ENCODE measurements around the gene LMO1.

Gene LMO1

DNA sequence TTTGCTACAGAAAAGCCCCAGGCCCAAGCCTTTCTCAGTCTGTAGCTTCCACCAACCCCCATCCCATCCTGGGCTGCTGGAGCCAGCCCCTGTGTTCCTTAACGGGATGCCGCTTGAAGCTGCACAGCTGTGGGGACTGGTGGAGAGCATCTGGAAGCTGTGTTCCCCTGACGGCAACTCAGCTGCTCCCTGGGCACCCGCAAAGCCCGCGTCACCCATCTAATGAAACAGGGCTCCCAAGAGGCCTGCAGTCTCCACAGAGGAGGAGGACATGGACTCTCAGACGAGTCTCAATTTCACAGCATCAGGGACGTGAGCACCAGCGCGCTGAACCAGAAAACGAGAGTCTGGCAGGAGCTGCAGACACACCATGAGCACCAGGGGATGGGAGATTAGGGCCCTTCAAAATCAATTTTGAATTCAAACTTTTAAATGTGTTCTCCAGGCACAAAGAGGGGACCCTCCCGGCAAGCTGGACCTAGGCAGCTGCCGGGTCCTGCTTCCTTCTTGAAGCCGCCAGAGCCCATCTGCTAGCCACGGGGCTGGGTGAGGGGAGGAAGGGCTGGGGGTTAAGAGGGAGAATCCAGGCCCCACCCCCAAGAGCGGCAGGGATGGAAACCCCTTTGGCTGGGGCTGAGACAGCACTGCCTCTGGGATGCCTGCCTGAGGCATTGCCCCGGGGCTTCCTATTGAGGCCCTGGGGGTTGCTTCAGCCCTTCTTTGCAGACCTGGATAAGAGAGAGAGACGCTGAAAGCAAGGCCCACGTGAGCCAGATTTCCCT lies 21.0 kb downstream of the LMO1 start:
- no peak for DNase-seq

DNA sequence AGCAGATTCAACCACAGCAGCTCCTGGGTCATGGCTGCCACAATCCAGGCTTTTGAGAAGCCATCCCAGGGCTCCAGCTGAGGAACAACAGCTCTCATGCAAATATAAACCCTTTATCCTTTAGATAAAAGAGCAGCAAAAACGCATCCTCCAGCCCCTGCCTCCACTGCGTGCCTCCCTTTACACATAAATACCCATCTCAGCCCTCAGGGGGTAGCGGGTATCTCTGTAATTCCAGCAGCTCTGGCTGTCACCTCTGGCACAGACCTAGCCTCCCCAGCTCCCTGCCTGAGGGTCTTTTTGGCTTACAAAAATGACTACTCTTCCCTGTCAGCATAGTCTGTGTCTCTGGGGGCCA lies 21.6 kb downstream of the LMO1 start:
- DNase-seq = no peak

DNA sequence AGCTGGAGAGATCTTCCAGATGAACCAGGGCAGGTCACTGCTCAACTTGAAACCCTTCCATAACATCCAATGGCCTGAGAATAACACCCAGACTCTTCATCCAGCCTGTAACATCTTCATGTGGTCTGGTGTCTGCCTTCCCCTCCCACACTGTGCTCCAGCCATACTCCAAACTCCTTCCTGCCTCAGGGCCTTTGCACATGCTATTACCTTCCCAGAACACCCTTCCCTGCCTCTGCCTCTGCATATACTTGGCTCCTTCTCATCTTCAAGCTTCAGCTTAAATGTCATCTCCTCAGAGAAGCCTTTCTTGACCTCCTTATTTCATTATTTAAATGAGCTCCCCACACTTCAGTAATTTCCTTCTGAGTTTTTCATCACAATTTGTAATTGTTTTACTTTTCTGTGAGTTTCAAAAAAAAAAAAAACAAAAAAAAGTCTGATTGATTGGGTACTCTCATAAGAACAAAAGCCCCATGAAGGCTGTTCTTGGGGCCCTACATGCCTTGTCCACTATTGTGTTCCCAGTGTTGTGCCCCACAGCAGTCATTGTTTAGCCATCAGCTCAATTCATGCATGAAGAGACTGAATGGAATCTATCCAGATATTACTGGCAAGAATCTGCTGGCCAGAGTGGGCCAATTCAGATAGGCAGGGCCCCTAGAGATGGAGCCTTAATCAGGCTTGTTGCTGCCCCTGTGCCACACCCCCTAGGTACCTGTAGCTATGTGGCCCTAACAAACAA lies 22.1 kb downstream of the LMO1 start:
- DNase-seq = no peak

DNA sequence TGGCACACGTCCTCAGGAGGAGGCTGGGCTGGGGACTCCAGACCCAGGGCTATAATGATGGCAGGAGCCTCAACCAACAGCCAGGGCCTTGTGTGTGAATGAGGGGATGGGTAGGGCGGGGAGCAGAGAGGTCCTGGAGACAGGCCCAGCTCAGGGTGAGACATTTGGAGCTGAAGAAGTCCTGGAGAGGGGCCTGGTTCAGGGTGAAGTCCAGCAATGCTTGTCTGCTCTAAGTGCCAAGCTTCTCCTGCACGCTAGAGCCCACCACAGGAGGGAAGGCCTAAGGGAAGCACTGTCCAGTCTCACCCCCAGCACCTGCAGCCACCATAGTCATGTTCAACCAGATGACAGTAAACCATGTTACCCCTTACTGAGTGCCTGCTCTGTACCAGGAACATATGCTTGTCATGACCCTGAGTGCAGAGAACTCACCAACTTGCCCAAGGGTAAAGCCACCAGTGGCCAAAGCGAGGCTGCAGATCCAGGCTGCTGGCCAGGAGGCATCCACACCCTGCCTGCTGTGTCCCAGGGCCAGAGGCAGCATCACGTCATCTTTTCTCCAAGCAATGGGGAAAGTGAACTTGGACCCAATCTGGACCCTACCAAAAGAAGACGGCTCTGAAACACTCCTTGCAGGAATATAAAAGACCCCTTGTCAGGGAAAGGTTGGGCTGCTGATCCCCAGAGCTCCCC lies 24.0 kb downstream of the LMO1 start:
- DNase-seq = no peak

DNA sequence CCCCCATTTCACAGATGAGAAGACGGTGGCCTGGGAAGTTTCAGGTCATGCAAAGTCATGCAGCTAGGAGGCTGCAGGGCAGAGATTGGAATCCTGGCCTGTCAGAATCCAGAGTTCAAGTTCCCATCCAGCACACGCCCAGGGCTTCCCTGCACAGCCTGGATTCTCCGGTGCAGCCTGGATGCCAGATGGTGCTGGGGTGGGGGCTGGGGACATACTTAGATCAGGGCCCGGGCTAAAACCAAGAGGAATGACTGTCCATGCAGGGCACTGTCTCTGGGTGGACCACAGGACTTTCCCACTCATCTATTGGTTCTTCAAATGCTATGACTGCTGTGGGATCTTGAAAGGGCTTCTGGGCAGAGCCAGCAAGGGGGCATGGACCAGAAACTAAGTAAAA lies 24.6 kb downstream of the LMO1 start:
- no peak for DNase-seq

DNA sequence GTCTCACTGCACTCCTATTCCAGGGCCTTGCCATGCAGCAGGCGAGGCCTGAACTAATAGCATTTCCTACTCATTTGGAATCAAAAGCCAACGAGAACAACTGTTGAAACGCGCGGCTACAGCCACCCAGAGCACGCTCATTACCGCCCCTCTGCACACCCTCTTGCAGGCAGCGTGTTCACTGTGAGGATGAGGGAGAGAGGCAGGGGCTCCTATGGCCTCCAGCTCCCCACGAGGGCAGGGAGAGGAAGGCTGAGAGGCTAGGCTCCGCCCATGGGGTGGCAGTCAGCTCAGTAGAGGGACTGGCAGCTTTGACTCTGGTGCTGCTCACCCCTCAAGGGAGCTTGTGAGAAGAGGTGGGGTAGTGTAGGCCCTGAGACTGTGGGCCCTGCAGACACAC lies 26.2 kb downstream of the LMO1 start:
- DNase-seq = no peak

DNA sequence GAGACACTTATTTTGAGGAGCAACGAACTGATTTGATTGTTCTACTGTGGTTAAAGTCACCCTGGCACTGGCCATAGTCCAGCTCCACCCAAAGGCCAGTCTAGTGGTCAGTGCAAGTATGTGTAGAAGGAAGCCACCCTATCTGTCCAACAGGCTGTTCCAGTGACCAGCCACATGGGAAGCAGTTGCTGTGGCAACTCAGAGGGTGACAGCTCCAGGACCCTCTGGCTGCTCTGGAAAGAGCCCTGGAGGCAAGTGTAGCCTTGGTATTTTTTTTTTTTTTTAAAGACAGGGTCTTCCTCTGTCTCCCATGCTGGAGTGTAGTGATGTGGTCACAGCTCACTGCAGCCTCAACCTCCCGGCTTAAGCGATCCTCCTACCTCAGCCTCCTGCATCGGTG lies 27.8 kb downstream of the LMO1 start:
- no peak for DNase-seq

DNA sequence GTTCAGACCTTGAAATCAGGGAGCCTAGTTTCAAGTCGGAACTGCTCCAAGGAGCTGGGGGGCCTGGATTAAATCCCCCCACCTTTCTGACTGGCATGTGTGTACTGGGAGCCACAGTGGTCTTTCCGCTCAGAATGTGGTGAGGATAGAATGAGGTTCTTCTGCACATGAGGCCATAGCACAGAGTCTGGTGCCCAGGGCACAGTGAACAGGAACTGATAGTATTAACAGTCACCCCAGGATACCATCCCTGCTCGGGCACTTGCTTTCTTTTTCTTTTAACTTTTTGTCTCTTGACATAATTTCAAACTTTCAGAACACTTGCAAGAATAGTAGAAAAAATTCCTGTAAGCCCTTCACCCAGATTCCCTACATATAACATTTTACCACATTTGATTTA lies 28.8 kb downstream of the LMO1 start:
- no peak for DNase-seq

DNA sequence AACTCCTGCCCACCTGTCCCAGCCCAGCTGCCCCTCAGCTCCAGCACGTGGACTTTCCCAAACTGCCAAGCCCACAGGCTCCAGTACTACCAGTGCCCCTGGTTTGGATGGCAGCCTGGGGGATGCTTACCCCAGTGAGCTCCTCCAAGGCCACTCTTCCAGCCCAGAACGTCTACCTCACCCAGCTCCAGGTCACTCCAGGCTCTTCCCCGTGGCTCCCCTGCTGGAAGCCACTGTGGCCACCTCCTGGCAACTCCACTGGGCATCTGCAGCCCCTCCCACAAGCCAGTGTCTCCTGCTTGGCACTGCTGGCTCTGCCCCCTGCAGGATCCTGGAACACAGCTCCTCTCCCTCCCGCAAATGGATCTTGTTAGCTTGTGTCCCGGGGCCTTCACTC lies 29.3 kb downstream of the LMO1 start:
- no peak for DNase-seq

DNA sequence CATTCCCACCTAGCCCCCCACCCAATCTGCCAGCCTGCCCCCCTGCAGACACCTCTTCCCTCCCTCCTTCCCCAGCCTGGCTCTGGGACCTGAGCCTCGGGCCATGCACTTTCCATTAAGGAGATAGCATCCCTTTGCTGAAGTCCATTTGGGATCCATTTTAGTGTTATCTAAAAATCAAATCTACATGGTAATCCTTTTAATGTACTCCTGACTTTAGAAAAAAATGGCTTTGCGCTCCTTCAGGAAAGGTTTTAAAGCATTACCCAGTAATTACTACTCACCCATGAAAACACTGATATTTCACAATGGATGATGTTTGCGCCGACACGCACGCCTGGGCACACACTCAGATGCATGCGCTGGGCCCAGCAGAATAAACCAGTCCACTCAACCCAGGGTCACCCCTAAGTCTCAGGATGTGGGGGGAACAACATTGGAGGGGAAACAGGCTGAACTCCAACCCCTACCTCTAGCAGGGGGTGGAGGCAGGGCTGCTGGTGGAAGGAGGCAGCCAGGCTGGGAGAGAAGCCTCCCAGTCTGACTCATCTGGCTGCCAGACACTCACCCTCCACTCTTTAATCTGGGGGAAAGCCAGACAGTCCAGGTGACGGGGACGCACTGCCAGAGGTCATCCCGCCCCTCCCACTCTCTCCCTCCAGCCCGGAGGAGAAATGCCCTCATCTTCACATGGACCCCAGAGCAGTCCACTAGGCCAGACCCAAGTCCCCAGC lies 29.8 kb downstream of the LMO1 start:
- no peak for DNase-seq

DNA sequence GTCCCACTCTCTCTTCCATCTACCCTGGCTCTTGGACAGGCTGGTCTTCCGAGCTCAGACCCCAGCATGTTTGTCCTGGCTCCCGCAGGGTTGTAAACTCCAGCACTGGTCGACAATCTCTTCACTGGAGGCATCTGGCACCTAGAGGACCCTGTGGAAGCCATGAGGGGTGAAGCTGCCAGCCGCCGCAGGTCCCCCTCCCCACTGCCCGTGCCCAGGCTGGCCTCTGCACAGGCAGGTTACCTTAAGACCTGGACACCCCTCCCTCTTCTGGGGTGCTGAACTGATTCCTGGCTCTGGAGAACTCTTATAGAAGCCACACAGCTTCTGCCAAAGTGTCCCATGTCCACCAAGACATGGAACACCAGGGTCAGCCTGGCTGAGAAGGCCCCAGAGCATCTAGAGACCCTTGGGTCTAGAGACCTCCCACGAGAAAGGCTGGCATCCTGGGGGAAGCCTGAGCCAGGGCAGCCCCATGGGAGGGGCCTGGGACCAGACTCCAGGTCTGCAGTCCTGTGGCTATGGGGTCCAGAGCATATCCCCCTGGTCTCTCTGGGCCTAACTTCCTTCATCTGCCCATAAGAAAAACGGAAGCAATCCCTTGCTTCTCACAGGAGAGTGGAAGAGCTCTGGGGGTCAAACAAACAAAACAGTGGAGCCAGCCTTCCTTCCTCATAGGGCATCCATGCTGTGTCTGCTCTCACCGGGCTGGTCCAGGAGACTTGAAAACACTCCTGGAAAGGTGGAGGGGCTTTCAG lies 30.6 kb downstream of the LMO1 start:
- DNase-seq = no peak

DNA sequence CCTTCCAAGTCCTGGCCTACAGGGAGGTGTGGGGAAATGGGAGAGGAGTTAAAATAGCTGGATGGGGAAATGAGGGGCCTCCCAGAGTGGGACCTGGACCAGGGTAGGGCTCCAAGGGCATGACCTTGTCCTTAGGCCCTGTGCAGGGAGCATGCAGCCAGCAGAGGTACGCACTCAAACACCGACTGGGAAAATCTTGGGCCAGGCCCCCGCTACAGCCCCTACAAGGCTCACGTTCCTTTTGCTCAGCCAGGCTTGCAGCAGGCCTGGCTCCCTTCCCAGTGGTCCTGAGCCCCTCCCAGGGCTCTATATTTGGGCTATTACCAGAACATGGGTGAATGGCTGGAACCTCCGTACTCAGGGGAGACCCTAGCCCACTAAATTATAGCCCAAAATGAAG lies 31.3 kb downstream of the LMO1 start:
- DNase-seq = no peak

DNA sequence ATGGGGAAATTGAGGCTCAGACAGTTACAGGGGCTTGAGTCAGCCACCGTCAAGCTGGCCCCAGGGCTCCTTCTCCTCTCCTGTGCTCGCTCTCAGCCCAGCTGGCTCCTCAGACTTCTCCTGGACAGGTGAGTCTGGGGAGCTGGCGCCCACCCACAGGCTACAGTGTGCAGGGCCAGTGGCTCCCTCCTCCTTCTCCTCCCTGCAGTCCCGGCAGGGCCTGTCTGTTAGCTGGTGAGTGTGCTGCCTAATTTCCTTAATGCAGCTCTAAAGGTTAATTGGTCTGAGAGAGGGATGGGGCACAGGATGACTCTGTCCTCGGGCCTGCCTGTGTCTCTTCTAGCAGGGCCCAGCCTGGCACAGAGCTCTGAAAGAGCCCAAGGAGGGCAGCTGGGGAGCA lies 31.7 kb downstream of the LMO1 start:
- no peak for DNase-seq

DNA sequence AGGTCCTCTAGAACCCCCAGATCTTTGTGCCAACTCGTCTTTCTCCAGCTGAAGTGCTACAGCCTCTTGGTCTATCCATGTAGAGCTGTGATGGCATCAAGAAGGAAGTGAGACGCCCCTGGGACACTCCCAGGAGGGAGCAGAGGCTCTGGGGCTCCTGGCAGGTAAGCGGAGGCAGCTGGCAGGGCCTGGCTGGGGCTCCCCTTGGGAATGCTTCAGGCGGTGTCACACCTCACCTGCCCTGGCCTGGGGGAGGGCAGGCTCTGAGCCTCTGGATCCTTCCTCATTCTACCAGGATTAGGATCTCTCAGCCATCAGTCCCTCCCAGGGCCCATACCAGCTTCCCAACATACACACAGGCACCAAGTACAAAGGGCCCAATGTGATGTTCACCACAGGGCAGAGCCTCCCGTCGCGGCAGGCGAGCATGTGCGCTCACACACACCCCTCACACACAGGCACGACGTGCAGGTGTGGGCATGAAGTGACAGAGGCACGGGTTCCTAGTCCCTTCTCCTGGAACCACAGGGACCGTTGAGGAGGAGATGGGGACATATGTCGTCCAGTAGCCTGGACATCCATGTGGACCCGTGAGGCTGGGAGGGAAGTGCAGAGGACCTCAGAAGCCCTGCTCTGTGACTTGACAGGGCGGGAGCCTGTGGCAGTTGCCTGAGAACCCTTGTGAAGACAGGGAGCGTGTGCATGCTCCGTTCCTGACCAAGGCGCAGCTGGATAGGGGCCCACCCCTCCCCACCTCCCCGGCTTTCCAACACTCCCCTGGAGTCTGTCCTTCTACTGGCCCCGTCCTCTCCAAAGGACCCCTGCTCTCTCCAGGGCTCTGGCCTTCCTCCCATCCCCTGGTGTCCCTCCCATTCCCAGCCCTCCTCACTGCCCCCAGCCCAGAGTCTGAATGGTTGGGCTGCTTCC lies 32.5 kb downstream of the LMO1 start:
- no peak for DNase-seq

DNA sequence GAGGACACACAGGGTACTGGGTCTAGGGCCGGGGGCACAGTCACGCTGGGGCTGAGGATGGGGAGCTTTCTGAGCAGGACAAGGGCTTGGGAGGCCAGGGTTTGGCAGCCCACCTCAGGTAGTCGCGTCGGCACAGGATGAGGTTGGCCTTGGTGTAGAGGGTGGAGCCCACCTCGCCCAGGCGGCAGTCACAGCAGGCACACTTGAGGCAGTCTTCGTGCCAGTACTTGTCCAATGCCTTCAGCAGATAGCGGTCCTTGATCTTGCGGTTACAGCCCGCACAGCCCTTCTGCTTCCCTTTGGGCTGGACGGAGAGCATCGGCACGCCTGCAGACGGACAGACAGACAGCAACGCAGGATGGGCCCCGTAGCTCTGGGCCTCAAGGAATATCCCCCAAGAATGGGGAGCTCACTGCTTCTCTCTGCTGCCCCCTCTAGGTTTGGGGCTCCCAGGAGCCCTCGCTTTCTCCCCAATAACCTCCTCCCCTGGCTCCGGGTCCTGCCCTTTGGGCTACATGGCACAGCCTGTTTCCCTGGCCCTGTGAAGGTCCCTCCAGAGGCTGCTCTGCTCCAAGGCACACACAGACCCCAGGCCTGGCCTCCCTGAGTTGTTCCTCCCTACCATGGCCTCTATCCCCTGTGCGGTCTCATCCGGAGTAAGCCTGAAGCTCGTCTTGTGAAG lies 33.4 kb downstream of the LMO1 start:
- no peak for DNase-seq

DNA sequence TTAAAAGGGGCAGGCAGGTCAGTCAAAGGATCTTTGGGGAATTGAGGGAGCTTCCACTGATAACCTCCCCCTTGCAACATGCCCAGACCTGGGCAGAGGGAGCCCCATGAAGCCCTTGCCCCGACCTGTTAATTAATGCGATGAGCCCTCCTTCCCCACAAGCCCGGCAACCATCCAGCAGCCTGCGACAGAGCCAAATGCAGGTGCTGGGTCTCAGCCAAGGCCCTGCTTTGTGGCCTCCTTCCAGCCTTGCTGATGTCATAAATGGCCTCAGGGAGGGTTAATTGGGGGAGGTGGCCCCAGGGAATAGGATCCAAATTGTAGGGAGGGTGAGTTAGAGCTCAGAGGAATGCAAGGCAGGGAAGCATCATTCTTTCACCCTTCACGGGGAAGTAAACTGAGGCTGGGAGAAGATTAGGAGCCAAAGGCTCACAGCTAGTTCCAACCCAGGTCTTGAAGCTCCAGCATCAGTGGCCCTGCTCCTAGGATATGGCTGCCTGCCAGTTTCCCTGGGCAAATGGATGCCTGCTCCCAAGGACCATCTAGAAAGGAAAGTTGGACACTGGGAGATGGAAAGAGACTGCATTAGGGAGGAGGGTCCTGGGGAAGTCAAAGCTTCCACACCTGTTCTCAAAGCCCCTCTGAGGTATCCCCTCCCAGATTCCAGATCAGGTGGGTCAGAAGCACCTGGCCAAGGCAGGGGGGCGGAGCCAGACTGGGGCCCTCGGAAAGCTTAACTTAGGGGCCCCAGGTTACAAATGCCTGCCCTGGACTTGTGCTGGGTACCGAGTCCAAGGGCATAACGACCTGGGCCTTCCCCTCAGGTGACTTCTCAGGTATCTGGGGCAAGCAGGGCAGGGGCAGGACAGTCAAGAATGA lies 34.1 kb downstream of the LMO1 start:
- DNase-seq = no peak

DNA sequence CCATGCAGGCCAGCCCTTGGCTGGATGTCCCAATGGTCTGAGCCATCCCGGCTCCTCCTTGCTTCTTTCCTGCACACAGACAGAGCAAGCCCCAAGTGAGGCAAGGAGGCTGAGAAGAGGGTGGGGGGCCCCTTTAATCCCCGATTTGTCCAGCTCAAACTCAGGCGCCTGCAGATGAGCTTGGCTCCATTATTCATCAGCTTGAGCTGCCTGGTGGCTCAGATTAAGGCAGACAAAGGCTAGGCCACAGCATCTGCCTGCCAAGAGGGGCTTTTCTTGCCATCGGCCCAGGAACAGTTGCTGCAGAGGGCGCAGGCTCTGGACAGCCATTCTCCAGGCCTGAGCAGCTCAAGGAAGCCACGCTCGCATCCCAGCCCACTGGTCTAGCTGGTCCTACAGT lies 35.4 kb downstream of the LMO1 start:
- no peak for DNase-seq

DNA sequence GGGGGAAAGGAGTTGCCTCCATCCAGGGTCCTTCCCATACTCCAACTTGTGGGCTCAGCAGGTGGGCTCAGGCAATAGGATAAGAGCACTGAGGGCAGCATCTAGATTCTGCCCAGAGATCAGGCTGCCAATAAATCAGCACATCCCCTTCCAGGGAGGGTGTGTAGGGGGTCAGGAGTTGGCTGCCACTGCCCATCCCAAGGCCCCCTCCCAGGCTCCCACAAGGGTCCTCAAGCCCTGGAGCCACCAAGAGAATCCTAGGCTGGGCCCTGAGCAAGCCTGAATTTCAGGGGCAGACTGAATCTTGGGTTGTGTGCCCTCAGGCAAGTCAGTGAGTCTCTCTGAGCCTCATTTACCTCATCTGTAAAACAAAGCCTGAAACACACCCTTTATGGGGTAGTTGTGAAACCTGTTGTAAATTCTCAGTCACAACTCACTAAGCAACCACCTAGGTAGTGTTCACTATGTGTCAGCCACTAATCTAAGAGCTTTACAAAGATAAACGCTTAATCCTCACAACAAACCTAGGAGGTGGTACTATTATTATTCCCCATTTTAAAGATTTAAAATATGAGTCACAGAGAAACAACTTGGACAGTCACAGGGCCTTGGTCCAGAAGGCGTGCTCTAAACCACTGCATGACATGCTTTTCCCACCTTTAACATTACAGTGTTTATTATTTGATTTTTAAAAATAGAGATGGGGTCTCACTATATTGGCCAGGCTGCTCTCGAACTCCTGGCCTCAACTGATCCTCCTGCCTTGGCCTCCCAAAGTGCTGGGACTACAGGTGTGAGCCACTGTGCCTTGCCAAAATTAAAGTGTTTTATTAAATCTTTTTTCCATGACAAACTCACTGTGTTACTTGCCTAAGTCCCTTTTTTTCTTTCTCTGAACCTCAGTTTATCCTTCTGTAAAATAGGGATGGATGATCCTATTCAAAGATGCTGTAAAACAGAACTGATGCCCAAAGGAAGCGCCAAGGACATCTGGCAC lies 36.2 kb downstream of the LMO1 start:
- DNase-seq = no peak
